Neural progenitor cell (in vitro differentiated cells): ENCODE results near the gene CKS1B. TPM values are rescaled to one million over a fixed set of nuclear protein-coding genes. Genes with fewer than 3 reads are reported as not detected.

Source experiments
- DNase-seq: peaks from one replicate; pipeline ENCODE4 v3.0.0-alpha.2; 2016; ENCODE audit warnings: low spot score
- H2AFZ ChIP-seq: fragments of 200-600 bp; sonication (generic); replicated peaks from 2 replicates; pipeline ENCODE4 v1.6.1; 2016; ENCODE audit warnings: antibody characterized with exemption
- H3F3A ChIP-seq: fragments of 200-600 bp; sonication (generic); 2 replicates; pipeline ENCODE4 v1.6.1; 2016; ENCODE audit warnings: antibody characterized with exemption, low read depth
- H3K27ac ChIP-seq: fragments of 200-600 bp; sonication (generic); 2 replicates; pipeline ENCODE4 v1.5.1; 2016; ENCODE audit warnings: mild to moderate bottlenecking
- H3K27me3 ChIP-seq: fragments of 200-600 bp; sonication (generic); 2 replicates; pipeline ENCODE4 v1.6.1; 2016; ENCODE audit warnings: mild to moderate bottlenecking, moderate library complexity
- H3K36me3 ChIP-seq: fragments of 200-600 bp; sonication (generic); 2 replicates; pipeline ENCODE4 v1.5.1; 2016
- H3K4me1 ChIP-seq: fragments of 200-600 bp; sonication (generic); 2 replicates; pipeline ENCODE4 v1.6.1; 2016; ENCODE audit warnings: mixed run types
- H3K4me2 ChIP-seq: fragments of 200-600 bp; sonication (generic); 2 replicates; pipeline ENCODE4 v1.6.1; 2016
- H3K4me3 ChIP-seq: fragments of 200-600 bp; sonication (generic); 2 replicates; pipeline ENCODE4 v1.5.1; 2016
- H3K79me2 ChIP-seq: fragments of 200-600 bp; sonication (generic); 2 replicates; pipeline ENCODE4 v1.6.1; 2016; ENCODE audit warnings: low read depth
- H3K9ac ChIP-seq: fragments of 200-600 bp; sonication (generic); 2 replicates; pipeline ENCODE4 v1.6.1; 2016
- H3K9me3 ChIP-seq: fragments of 200-600 bp; sonication (generic); 2 replicates; pipeline ENCODE4 v1.5.1; 2016; ENCODE audit warnings: low read depth
- H4K20me1 ChIP-seq: fragments of 200-600 bp; sonication (generic); 2 replicates; pipeline ENCODE4 v1.6.1; 2016; ENCODE audit warnings: low read depth
- H3K27ac Mint-ChIP-seq: 3 replicates; pipeline ENCODE4 v1.8.0; 2021; ENCODE audit warnings: mixed read lengths
- H3K27me3 Mint-ChIP-seq: 2 replicates; pipeline ENCODE4 v1.8.0; 2022; ENCODE audit warnings: low read depth, mild to moderate bottlenecking, inconsistent platforms, moderate library complexity, mixed read lengths; ENCODE audit not compliant: insufficient read depth
- H3K36me3 Mint-ChIP-seq: 3 replicates; pipeline ENCODE4 v1.8.0; 2021; ENCODE audit warnings: mixed read lengths
- H3K4me1 Mint-ChIP-seq: 3 replicates; pipeline ENCODE4 v1.8.0; 2021; ENCODE audit warnings: mixed read lengths
- H3K4me3 Mint-ChIP-seq: 3 replicates; pipeline ENCODE4 v1.8.0; 2021; ENCODE audit warnings: mild to moderate bottlenecking, moderate library complexity, mixed read lengths
- H3K9me3 Mint-ChIP-seq: 3 replicates; pipeline ENCODE4 v1.8.0; 2020; ENCODE audit warnings: mixed read lengths
- EZH2 ChIP-seq: fragments of 200-600 bp; sonication (generic); IDR thresholded peaks from 2 replicates; pipeline ENCODE4 v1.6.1; 2017; ENCODE audit warnings: antibody characterized with exemption, mild to moderate bottlenecking, moderate library complexity
- EZH2phosphoT487 ChIP-seq: fragments of 200-600 bp; sonication (generic); IDR thresholded peaks from 2 replicates; pipeline ENCODE4 v1.6.1; 2017; ENCODE audit warnings: antibody characterized with exemption
- total RNA-seq: library from RNA; depleted of rRNA; stranded (reverse); fragments of >200 nt; gene quantifications from 2 replicates; pipeline ENCODE4 v1.2.3, GENCODE V29; 2015; ENCODE audit warnings: low replicate concordance
- TF ChIP-seq, protein P1 (sequence below): fragments of 200-600 bp; sonication (generic); IDR thresholded peaks from 2 replicates; pipeline ENCODE4 v1.5.1; 2017; ENCODE audit warnings: antibody characterized with exemption, mild to moderate bottlenecking

Gene CKS1B
- total RNA-seq, 1 donor from 2014 or later: 297 TPM

DNA sequence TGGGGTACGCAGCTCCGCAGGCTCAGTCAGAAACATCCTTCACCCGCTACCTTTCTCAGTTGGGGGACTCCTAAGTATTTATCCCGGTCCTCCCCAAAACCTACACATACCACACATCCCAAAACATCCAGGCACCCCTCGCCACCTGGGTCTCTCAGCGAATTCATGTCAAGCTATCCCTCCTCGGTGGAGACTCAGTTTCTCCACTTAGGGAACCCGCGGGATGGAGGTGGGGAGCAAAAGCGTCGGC is 26.9 kb downstream of the CKS1B start:
- Mint-ChIP-seq H3K36me3 (no peaks in the 10 kb centered on the region), H3K27ac (peak overlapping the region; percentile 60), H3K4me3 (peak overlapping the region; percentile 89), H3K9me3 (peaks cover 2% of the 10 kb centered on the region), H3K4me1 (peaks cover 28% of the 10 kb centered on the region), H3K27me3 (peaks cover 3% of the 10 kb centered on the region)
- H3K9me3 ChIP-seq: no peaks in the 10 kb centered on the region
- H4K20me1 ChIP-seq: no peaks in the 10 kb centered on the region
- H3F3A ChIP-seq: peaks cover 43% of the 10 kb centered on the region
- H3K9ac ChIP-seq: no peak overlapping the region
- no peaks in the 10 kb centered on the region for H3K36me3 ChIP-seq
- no peaks in the 10 kb centered on the region for H3K27me3 ChIP-seq
- no peak overlapping the region for H3K27ac ChIP-seq
- H3K4me2 ChIP-seq: peak overlapping the region; percentile 82
- TF ChIP-seq, protein P1, sequence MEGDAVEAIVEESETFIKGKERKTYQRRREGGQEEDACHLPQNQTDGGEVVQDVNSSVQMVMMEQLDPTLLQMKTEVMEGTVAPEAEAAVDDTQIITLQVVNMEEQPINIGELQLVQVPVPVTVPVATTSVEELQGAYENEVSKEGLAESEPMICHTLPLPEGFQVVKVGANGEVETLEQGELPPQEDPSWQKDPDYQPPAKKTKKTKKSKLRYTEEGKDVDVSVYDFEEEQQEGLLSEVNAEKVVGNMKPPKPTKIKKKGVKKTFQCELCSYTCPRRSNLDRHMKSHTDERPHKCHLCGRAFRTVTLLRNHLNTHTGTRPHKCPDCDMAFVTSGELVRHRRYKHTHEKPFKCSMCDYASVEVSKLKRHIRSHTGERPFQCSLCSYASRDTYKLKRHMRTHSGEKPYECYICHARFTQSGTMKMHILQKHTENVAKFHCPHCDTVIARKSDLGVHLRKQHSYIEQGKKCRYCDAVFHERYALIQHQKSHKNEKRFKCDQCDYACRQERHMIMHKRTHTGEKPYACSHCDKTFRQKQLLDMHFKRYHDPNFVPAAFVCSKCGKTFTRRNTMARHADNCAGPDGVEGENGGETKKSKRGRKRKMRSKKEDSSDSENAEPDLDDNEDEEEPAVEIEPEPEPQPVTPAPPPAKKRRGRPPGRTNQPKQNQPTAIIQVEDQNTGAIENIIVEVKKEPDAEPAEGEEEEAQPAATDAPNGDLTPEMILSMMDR: no peak
- TF ChIP-seq EZH2phosphoT487: no peak
- no peak for TF ChIP-seq EZH2
- no peak overlapping the region for H2AFZ ChIP-seq
- peaks cover 20% of the 10 kb centered on the region for H3K4me1 ChIP-seq
- H3K79me2 ChIP-seq: peaks cover 30% of the 10 kb centered on the region
- H3K4me3 ChIP-seq: peak overlapping the region; percentile 72
- DNase-seq: no peak

DNA sequence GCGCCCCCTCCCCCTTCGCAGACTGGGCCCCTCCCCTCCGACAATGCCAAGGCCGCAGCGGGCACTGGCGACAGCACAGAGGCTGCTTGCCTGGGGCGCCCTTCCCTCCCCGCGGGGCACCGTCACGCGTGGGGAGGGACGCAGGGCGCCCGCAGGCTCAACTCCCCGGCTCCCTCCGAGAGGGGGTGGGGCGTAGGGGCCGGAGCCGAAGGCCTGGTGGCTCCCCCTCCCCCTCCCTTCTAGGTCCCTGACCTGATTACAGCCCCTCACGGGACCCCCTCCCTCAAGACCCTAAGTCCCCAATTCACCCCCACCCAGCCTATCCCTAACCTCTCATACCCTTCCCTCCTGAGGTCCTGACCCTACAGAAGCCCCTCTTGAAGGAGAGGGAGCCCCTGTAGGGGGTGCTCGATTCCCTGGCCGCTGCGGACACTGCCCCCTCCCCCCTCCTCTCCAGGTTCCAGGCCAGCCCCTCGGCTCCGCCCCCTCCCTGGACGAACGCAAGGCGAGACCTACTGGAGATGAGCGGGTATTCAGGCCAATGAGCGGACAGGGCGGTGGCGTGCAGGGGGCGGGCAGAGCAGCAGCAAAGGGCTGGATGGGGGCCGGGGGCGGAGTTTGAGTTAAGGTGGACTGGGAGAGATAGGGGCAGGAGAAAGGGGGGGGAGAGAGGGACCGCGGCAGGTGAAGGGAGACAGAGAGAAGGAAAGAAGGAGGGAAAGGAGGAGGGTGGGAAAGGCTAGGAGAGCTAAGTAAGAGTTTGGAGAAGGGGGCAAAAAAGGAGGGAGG is 27.4 kb downstream of the CKS1B start:
- peak overlapping the region; percentile 98 for H3K4me2 ChIP-seq
- H3K9me3 ChIP-seq: no peaks in the 10 kb centered on the region
- H3K4me3 ChIP-seq: peak overlapping the region; percentile 72
- H3K4me3 Mint-ChIP-seq: peak overlapping the region; percentile 89
- H2AFZ ChIP-seq: no peak overlapping the region
- H3K36me3 Mint-ChIP-seq: no peaks in the 10 kb centered on the region
- peak; percentile 99 for DNase-seq
- TF ChIP-seq, protein P1: peak; percentile 65
- TF ChIP-seq EZH2: no peak
- H3K27me3 ChIP-seq: no peaks in the 10 kb centered on the region
- H3K9me3 Mint-ChIP-seq: peaks cover 2% of the 10 kb centered on the region
- H3F3A ChIP-seq: peaks cover 43% of the 10 kb centered on the region
- H3K27me3 Mint-ChIP-seq: peaks cover 3% of the 10 kb centered on the region
- no peaks in the 10 kb centered on the region for H3K36me3 ChIP-seq
- H3K4me1 ChIP-seq: peaks cover 20% of the 10 kb centered on the region
- H3K27ac ChIP-seq: no peak overlapping the region
- no peaks in the 10 kb centered on the region for H4K20me1 ChIP-seq
- H3K79me2 ChIP-seq: peaks cover 35% of the 10 kb centered on the region
- no peak overlapping the region for H3K9ac ChIP-seq
- H3K27ac Mint-ChIP-seq: no peak overlapping the region
- H3K4me1 Mint-ChIP-seq: peaks cover 28% of the 10 kb centered on the region

DNA sequence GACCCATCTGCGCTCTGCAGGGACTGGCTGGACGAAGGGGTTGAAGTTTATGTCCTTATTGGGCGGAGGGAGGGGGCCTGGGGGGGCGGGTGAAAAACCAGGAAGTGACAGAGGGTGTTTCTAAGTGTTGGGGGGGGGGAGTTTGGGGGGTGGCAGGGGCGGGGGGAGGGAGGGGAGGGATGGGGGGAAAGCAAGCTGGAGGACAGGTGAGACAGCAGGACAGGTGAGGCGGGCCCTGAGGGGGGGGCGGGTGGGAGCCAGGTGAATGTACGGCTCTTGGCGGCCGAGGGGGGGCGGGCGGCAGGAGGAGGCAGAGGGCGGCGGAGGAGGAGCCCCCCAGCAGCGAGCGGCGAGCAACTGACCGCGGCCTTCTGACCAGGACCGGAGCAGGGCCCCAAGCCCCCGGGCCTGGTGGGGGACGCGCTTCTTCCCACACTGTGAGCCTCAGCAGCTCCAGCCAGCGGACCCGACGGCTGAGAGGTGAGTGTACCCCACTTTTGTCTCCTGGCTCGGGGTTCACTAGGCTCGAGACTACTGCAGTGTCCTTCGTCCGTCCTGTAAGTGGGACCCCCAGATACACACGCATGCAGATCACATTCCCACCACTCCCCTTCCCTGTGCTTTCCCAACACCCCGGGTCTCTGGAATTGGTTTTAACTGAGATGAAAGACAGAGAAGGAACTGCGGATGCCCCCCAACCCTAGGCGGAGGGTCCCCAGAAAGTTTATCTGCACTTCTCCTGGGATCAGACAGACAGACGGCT is 28.2 kb downstream of the CKS1B start, which contains the start of gene ZBTB7B:
Gene ZBTB7B, plus strand, starts transcription at position 339 of the 763 bp plus-strand sequence. CDS start 11,859 bp downstream, outside the sequence.
- Mint-ChIP-seq H3K36me3 (no peaks in the 10 kb centered on the region), H3K9me3 (peaks cover 2% of the 10 kb centered on the region), H3K27ac (peak within 1 kb of the TSS; percentile 87), H3K4me3 (peak within 1 kb of the TSS; percentile 95), H3K27me3 (peaks cover 3% of the 10 kb centered on the region), H3K4me1 (peaks cover 25% of the 10 kb centered on the region)
- peak within 1 kb of the TSS; percentile 72 for H3K4me3 ChIP-seq
- H3K9me3 ChIP-seq: no peaks in the 10 kb centered on the region
- peak; percentile 59 for DNase-seq
- H3K4me2 ChIP-seq: peak within 1 kb of the TSS; percentile 98
- no peaks in the 10 kb centered on the region for H3K36me3 ChIP-seq
- TF ChIP-seq, protein P1: no peak
- TF ChIP-seq EZH2phosphoT487 (no peak), EZH2 (no peak)
- H3K9ac ChIP-seq: no peak within 1 kb of the TSS
- no peak within 1 kb of the TSS for H3K27ac ChIP-seq
- H3K4me1 ChIP-seq: peaks cover 20% of the 10 kb centered on the region
- peaks cover 38% of the 10 kb centered on the region for H3K79me2 ChIP-seq
- no peaks in the 10 kb centered on the region for H3K27me3 ChIP-seq
- no peak within 1 kb of the TSS for H2AFZ ChIP-seq
- no peaks in the 10 kb centered on the region for H4K20me1 ChIP-seq
- peaks cover 43% of the 10 kb centered on the region for H3F3A ChIP-seq
